Keratinocyte (primary cell): ENCODE measurements around the gene IFIH1. TPM values are rescaled to one million over a fixed set of nuclear protein-coding genes. Genes with fewer than 3 reads are reported as not detected.

Experiments used
- DNase-seq: peaks from one replicate; pipeline ENCODE4 v3.0.0-alpha.2; 2011; ENCODE audit warnings: low read depth, missing footprints, low spot score
- FAIRE-seq: peaks from 2 replicates; lab custom pipeline; 2011; peaks lifted over from hg19 to GRCh38; lab: Jason Lieb, UNC
- H2AFZ ChIP-seq: 2 replicates; pipeline ENCODE4 v1.6.0; 2012; ENCODE audit warnings: low read length, control low read depth, inconsistent platforms; ENCODE audit not compliant: control insufficient read depth
- H3K27ac ChIP-seq: 2 replicates; pipeline ENCODE4 v1.5.1; 2011; ENCODE audit warnings: low read length; ENCODE audit not compliant: control insufficient read depth, insufficient read depth
- H3K27me3 ChIP-seq: 3 replicates; pipeline ENCODE4 v1.6.0; 2011; ENCODE audit warnings: low read length; ENCODE audit not compliant: control insufficient read depth, insufficient read depth; ENCODE audit errors: extremely low read depth
- H3K36me3 ChIP-seq, 2 experiments: 2 replicates in 1 of 2; 3 replicates in 1 of 2; pipeline ENCODE4 v1.5.1; 2011; ENCODE audit warnings: low read length in 2 of 2, mild to moderate bottlenecking in 1 of 2; ENCODE audit not compliant: control insufficient read depth in 2 of 2, insufficient read depth in 2 of 2; ENCODE audit errors: extremely low read depth in 1 of 2
- H3K4me1 ChIP-seq: 3 replicates; pipeline ENCODE4 v1.5.1; 2011; ENCODE audit warnings: low read length; ENCODE audit not compliant: control insufficient read depth, insufficient read depth; ENCODE audit errors: extremely low read depth
- H3K4me2 ChIP-seq: 3 replicates; pipeline ENCODE4 v1.6.0; 2011; ENCODE audit warnings: low read depth, low read length; ENCODE audit not compliant: control insufficient read depth, insufficient read depth; ENCODE audit errors: extremely low read depth
- H3K4me3 ChIP-seq, 3 experiments: fragments of 200-600 bp in 1 of 3; sonication (generic) in 1 of 3; 2 replicates in 2 of 3; 3 replicates in 1 of 3; pipeline ENCODE4 v1.5.1; 2011 to 2016; ENCODE audit warnings: low read length in 3 of 3, mild to moderate bottlenecking in 3 of 3, control low read depth in 2 of 3, inconsistent platforms in 1 of 3, low read depth in 1 of 3, mixed read lengths in 1 of 3, mixed run types in 1 of 3, moderate library complexity in 1 of 3; ENCODE audit not compliant: control insufficient read depth in 2 of 3, insufficient read depth in 2 of 3; ENCODE audit errors: extremely low read depth in 1 of 3
- H3K79me2 ChIP-seq: 2 replicates; pipeline ENCODE4 v1.6.0; 2012; ENCODE audit warnings: low read length; ENCODE audit not compliant: control insufficient read depth, insufficient read depth
- H3K9ac ChIP-seq: 3 replicates; pipeline ENCODE4 v1.6.0; 2011; ENCODE audit warnings: low read length; ENCODE audit not compliant: control insufficient read depth, insufficient read depth; ENCODE audit errors: extremely low read depth
- H3K9me1 ChIP-seq: 3 replicates; pipeline ENCODE4 v1.6.0; 2011; ENCODE audit warnings: low read length; ENCODE audit not compliant: control insufficient read depth, insufficient read depth; ENCODE audit errors: extremely low read depth
- H3K9me3 ChIP-seq: 2 replicates; pipeline ENCODE4 v1.5.1; 2012; ENCODE audit warnings: low read depth, low read length; ENCODE audit not compliant: control insufficient read depth
- H4K20me1 ChIP-seq: 3 replicates; pipeline ENCODE4 v1.6.0; 2011; ENCODE audit warnings: low read length; ENCODE audit not compliant: control insufficient read depth, insufficient read depth; ENCODE audit errors: extremely low read depth
- EZH2 ChIP-seq: IDR thresholded peaks from one replicate; pipeline ENCODE4 v1.6.1; 2012; ENCODE audit warnings: inconsistent platforms, mild to moderate bottlenecking, low read length, moderate library complexity
- dilution Hi-C: fragments of 300-500 bp; cut with MboI; formaldehyde crosslinking; loops from one replicate; pipeline ENCODE4 v1.7.0; 2020; ENCODE audit warnings: low sequenced_read_pairs; ENCODE audit not compliant: extremely low pct_ligation_motif_present
- polyA plus RNA-seq, 5 experiments: library from polyadenylated mRNA; depleted of rRNA in 3 of 5; stranded (reverse) in 3 of 5; stranded (forward) in 1 of 5; unstranded in 1 of 5; fragments of >200 nt; gene quantifications; 1 replicate in 1 of 5; 2 replicates in 3 of 5; 3 replicates in 1 of 5; pipeline versions ENCODE4 v1.2.1 to v1.2.3, GENCODE V29; 2011 to 2012; ENCODE audit warnings: missing spikeins in 2 of 5, low read depth in 1 of 5, low replicate concordance in 1 of 5
- TF ChIP-seq, protein P1 (sequence below), 3 experiments: IDR thresholded peaks in 1 of 3; conservative IDR thresholded peaks in 1 of 3; optimal IDR thresholded peaks in 1 of 3; 2 replicates in 2 of 3; 3 replicates in 1 of 3; pipeline versions ENCODE3 to v1.5.1; 2011; ENCODE audit warnings: low read length in 3 of 3, mild to moderate bottlenecking in 3 of 3, moderate library complexity in 2 of 3, control low read depth in 1 of 3, inconsistent platforms in 1 of 3; ENCODE audit not compliant: insufficient read depth in 2 of 3; ENCODE audit errors: extremely low read depth in 1 of 3

Gene IFIH1
- polyA plus RNA-seq, 1 donor (not counting 4 experiments of a cell fraction or from before 2014, with no cell fraction given), result 18.5 TPM

DNA sequence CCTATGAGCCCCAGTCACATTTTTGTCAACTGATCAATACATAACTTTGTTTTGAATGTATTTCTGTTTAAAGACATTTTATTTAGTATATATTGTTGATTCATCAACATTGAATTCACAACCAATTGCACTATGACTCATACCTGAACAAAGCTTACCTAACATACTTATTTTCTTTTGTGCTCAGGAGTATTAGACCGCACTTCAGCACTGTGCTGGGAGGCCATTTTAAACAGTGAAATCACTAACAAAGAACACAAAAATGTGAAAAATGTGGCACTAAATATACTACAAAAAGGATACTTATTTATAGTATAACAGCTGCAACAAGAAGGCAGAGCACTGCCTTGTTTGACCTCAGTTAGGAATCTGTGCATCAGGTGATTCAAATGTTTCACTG is 12.4 kb upstream of the IFIH1 start:
- Histone ChIP-seq H3K79me2 (no peaks in the 10 kb centered on the region), H3K36me3 (no peaks in the 10 kb centered on the region), H4K20me1 (no peaks in the 10 kb centered on the region), H3K4me1 (no peaks in the 10 kb centered on the region), H3K9me3 (no peaks in the 10 kb centered on the region), H3K4me2 (no peak overlapping the region), H3K9me1 (no peaks in the 10 kb centered on the region), H3K4me3 (no peak overlapping the region), H3K27ac (no peak overlapping the region), H3K9ac (no peak overlapping the region), H2AFZ (no peak overlapping the region), H3K27me3 (no peaks in the 10 kb centered on the region)
- dilution Hi-C loops, result no loop called here
- no peak for FAIRE-seq
- no peak for DNase-seq
- no peak for TF ChIP-seq EZH2
- TF ChIP-seq, protein P1, sequence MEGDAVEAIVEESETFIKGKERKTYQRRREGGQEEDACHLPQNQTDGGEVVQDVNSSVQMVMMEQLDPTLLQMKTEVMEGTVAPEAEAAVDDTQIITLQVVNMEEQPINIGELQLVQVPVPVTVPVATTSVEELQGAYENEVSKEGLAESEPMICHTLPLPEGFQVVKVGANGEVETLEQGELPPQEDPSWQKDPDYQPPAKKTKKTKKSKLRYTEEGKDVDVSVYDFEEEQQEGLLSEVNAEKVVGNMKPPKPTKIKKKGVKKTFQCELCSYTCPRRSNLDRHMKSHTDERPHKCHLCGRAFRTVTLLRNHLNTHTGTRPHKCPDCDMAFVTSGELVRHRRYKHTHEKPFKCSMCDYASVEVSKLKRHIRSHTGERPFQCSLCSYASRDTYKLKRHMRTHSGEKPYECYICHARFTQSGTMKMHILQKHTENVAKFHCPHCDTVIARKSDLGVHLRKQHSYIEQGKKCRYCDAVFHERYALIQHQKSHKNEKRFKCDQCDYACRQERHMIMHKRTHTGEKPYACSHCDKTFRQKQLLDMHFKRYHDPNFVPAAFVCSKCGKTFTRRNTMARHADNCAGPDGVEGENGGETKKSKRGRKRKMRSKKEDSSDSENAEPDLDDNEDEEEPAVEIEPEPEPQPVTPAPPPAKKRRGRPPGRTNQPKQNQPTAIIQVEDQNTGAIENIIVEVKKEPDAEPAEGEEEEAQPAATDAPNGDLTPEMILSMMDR (optimal IDR thresholded peaks at IDR 0.05 in 1 of 3, IDR thresholded peaks at IDR 0.05 in 1 of 3, conservative IDR thresholded peaks at IDR 0.05 in 1 of 3; ENCODE audit: extremely low read depth in 1 of 3, insufficient read depth in 2 of 3, low read length in 3 of 3), result no peak

DNA sequence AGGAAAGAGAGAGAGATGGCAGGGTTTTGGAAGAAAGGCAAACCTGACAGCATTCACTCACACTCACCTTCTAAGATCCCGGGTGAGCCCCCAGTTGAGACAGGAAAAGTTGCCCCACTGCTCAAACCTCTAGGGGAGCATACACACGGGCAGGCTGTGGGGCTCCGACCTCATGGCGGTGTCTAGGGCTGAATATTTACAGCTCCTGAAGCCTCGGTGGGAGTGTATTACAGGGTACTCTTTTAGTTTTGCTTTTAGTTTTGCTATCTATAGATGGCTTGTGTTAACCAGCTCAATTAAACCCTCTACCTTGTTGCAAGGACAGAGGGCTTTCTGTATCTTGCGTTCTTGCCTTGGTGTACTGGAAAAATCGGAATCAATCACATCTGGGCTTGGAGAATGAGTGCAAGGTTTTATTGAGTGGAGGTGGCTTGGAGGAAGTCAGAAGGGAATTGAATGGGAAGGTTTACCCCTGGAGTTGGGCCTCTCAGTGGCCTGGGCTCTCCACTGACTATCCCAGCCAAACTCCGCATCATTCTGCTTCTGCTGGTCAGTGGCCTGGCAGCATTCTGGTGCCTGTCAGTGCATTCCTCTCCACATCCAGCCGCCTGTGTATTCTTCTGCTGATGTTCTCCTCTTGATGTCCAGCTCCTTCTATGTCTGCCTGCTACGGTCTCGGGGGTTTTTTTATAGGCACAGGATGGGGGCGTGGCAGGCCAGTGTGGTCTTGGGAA is 10.1 kb upstream of the IFIH1 start:
- FAIRE-seq (no peak), DNase-seq (no peak)
- Histone ChIP-seq H3K27ac (no peak overlapping the region), H3K9me3 (no peaks in the 10 kb centered on the region), H3K9ac (no peak overlapping the region), H3K4me3 (no peak overlapping the region), H3K9me1 (no peaks in the 10 kb centered on the region), H4K20me1 (no peaks in the 10 kb centered on the region), H2AFZ (no peak overlapping the region), H3K36me3 (no peaks in the 10 kb centered on the region), H3K27me3 (no peaks in the 10 kb centered on the region), H3K79me2 (no peaks in the 10 kb centered on the region), H3K4me2 (no peak overlapping the region), H3K4me1 (no peaks in the 10 kb centered on the region)
- dilution Hi-C loops, result no loop called here
- TF ChIP-seq, protein P1 (optimal IDR thresholded peaks at IDR 0.05 in 1 of 3, IDR thresholded peaks at IDR 0.05 in 1 of 3, conservative IDR thresholded peaks at IDR 0.05 in 1 of 3; ENCODE audit: extremely low read depth in 1 of 3, insufficient read depth in 2 of 3, low read length in 3 of 3), result no peak
- TF ChIP-seq EZH2, result no peak
